IMR-90 (cell line): Measurements from ENCODE around the gene KCNE2. TPM values are rescaled to one million over a fixed set of nuclear protein-coding genes. Genes with fewer than 3 reads are reported as not detected.

Source experiments
- ATAC-seq: fragments of 200-7000 bp; cut with Tn5 transposase; 2 replicates; pipeline ENCODE4 v1.9.1; 2020; ENCODE audit warnings: low read depth, mild to moderate bottlenecking, moderate library complexity
- BruUV-seq: library from RNA; stranded (reverse); fragments of 400-500 nt; replicated peaks from 2 replicates; lab custom pipeline; 2021; lab: Mats Ljungman, UMichigan
- CTCF ChIA-PET: fragments of 300-600 bp; formaldehyde crosslinking; extraction: SDS; loops from one replicate; lab custom pipeline; 2021; ENCODE audit warnings: antibody characterized with exemption; lab: Yijun Ruan, JAX
- POLR2A ChIA-PET: fragments of 300-600 bp; sonication (Branson Sonifier 250); formaldehyde crosslinking; loops from one replicate; lab custom pipeline; 2022; ENCODE audit warnings: antibody characterized with exemption; ENCODE audit not compliant: unreplicated experiment; lab: Charles Lee
- DNase-seq: peaks from one replicate; pipeline ENCODE4 v3.0.0; 2013
- H2AFZ ChIP-seq: replicated peaks from 2 replicates; pipeline ENCODE3; 2013; ENCODE audit warnings: low read length, mild to moderate bottlenecking; ENCODE audit not compliant: poor library complexity
- H2AK5ac ChIP-seq: 2 replicates; pipeline ENCODE4 v1.6.1; 2013; ENCODE audit warnings: low read depth, low read length, inconsistent platforms
- H2AK9ac ChIP-seq: replicated peaks from 2 replicates; pipeline ENCODE3; 2013; ENCODE audit warnings: mild to moderate bottlenecking, low read depth, low read length, moderate library complexity; ENCODE audit not compliant: poor library complexity
- H2BK120ac ChIP-seq: 2 replicates; pipeline ENCODE4 v1.6.1; 2013; ENCODE audit warnings: low read depth, low read length, inconsistent platforms
- H2BK15ac ChIP-seq: 3 replicates; pipeline ENCODE4 v1.6.1; 2013; ENCODE audit warnings: low read depth, low read length, inconsistent platforms
- H2BK20ac ChIP-seq: 2 replicates; pipeline ENCODE4 v1.6.1; 2013; ENCODE audit warnings: low read depth, mild to moderate bottlenecking, inconsistent platforms, low read length, moderate library complexity
- H2BK5ac ChIP-seq: 2 replicates; pipeline ENCODE4 v1.6.1; 2013; ENCODE audit warnings: mild to moderate bottlenecking, low read depth, low read length, inconsistent platforms; ENCODE audit not compliant: poor library complexity, severe bottlenecking
- H3K14ac ChIP-seq: replicated peaks from 2 replicates; pipeline ENCODE4 v1.6.1; 2013; ENCODE audit warnings: low read depth, low read length, inconsistent platforms
- H3K18ac ChIP-seq: 2 replicates; pipeline ENCODE4 v1.6.1; 2013; ENCODE audit warnings: low read depth, low read length, control low read depth
- H3K23ac ChIP-seq: 2 replicates; pipeline ENCODE4 v1.6.1; 2013; ENCODE audit warnings: low read depth, low read length, inconsistent platforms
- H3K27ac ChIP-seq: 2 replicates; pipeline ENCODE4 v1.5.1; 2013; ENCODE audit warnings: mild to moderate bottlenecking, control low read depth, low read length; ENCODE audit not compliant: insufficient read depth
- H3K27me3 ChIP-seq: 2 replicates; pipeline ENCODE4 v1.6.1; 2013; ENCODE audit warnings: low read length; ENCODE audit not compliant: control insufficient read depth, insufficient read depth
- H3K36me3 ChIP-seq: 2 replicates; pipeline ENCODE4 v1.6.1; 2013; ENCODE audit warnings: low read length, mixed read lengths; ENCODE audit not compliant: control insufficient read depth, insufficient read depth
- H3K4ac ChIP-seq: 2 replicates; pipeline ENCODE4 v1.6.1; 2013; ENCODE audit warnings: low read depth, low read length, inconsistent platforms
- H3K4me1 ChIP-seq: 2 replicates; pipeline ENCODE4 v1.6.1; 2013; ENCODE audit warnings: low read length, mixed read lengths; ENCODE audit not compliant: control insufficient read depth, insufficient read depth
- H3K4me2 ChIP-seq: 2 replicates; pipeline ENCODE4 v1.6.1; 2013; ENCODE audit warnings: low read depth, mild to moderate bottlenecking, control low read depth, low read length, moderate library complexity
- H3K4me3 ChIP-seq: 2 replicates; pipeline ENCODE4 v1.5.1; 2013; ENCODE audit warnings: low read depth, mild to moderate bottlenecking, control low read depth, low read length, moderate library complexity; ENCODE audit not compliant: insufficient read depth
- H3K56ac ChIP-seq: 2 replicates; pipeline ENCODE4 v1.6.1; 2013; ENCODE audit warnings: low read length, inconsistent platforms; ENCODE audit not compliant: insufficient read depth; ENCODE audit errors: extremely low read depth
- H3K79me1 ChIP-seq, 2 experiments: 2 replicates each; pipeline ENCODE4 v1.6.1; 2013; ENCODE audit warnings: low read length in 2 of 2, inconsistent platforms in 1 of 2, low read depth in 1 of 2
- H3K9ac ChIP-seq: 2 replicates; pipeline ENCODE4 v1.6.1; 2013; ENCODE audit warnings: low read depth, low read length, control low read depth
- H3K9me1 ChIP-seq: 2 replicates; pipeline ENCODE4 v1.6.1; 2013; ENCODE audit warnings: low read length, inconsistent platforms; ENCODE audit not compliant: insufficient read depth
- H3K9me3 ChIP-seq: 2 replicates; pipeline ENCODE4 v1.6.1; 2013; ENCODE audit warnings: low read length; ENCODE audit not compliant: control insufficient read depth, insufficient read depth
- H4K20me1 ChIP-seq: 2 replicates; pipeline ENCODE4 v1.6.1; 2013; ENCODE audit warnings: low read length, inconsistent platforms; ENCODE audit not compliant: insufficient read depth
- H4K5ac ChIP-seq: 2 replicates; pipeline ENCODE4 v1.6.1; 2013; ENCODE audit warnings: mild to moderate bottlenecking, low read depth, low read length, control low read depth
- H4K8ac ChIP-seq, 2 experiments: 2 replicates each; pipeline ENCODE4 v1.6.1; 2013; ENCODE audit warnings: low read depth in 2 of 2, low read length in 2 of 2, control low read depth in 1 of 2, inconsistent platforms in 1 of 2
- H4K91ac ChIP-seq: 2 replicates; pipeline ENCODE4 v1.6.1; 2013; ENCODE audit warnings: low read depth, low read length, inconsistent platforms; ENCODE audit not compliant: insufficient read depth
- BHLHE40 ChIP-seq: fragments of 150-350 bp; IDR thresholded peaks from 2 replicates; pipeline ENCODE4 v1.6.1; 2016; ENCODE audit warnings: mild to moderate bottlenecking, low read depth, low read length
- CEBPB ChIP-seq: IDR thresholded peaks from 2 replicates; pipeline ENCODE4 v1.6.1; 2012; ENCODE audit warnings: low read depth, low read length, improper control_type of control experiment
- CHD1 ChIP-seq: IDR thresholded peaks from 2 replicates; pipeline ENCODE4 v1.6.1; 2012; ENCODE audit warnings: low read depth, low read length, improper control_type of control experiment
- CTCF ChIP-seq: conservative IDR thresholded peaks from 2 replicates; pipeline ENCODE4 v1.5.1; 2012; ENCODE audit warnings: mild to moderate bottlenecking, low read depth, low read length, improper control_type of control experiment
- ELK1 ChIP-seq: fragments of 150-350 bp; IDR thresholded peaks from 2 replicates; pipeline ENCODE4 v1.6.1; 2016; ENCODE audit warnings: low read depth, mild to moderate bottlenecking, low read length, moderate library complexity, borderline replicate concordance
- FOS ChIP-seq: fragments of 150-350 bp; IDR thresholded peaks from 2 replicates; pipeline ENCODE4 v1.6.1; 2016; ENCODE audit warnings: low read depth, low read length
- MAFK ChIP-seq: IDR thresholded peaks from 2 replicates; pipeline ENCODE4 v1.6.1; 2012; ENCODE audit warnings: low read depth, low read length, improper control_type of control experiment
- MAZ ChIP-seq: IDR thresholded peaks from 2 replicates; pipeline ENCODE4 v1.6.1; 2012; ENCODE audit warnings: low read depth, mild to moderate bottlenecking, low read length, improper control_type of control experiment, moderate library complexity, borderline replicate concordance
- MXI1 ChIP-seq: IDR thresholded peaks from 2 replicates; pipeline ENCODE4 v1.6.1; 2012; ENCODE audit warnings: low read depth, mild to moderate bottlenecking, low read length, moderate library complexity, borderline replicate concordance
- NFE2L2 ChIP-seq: fragments of 150-350 bp; IDR thresholded peaks from 2 replicates; pipeline ENCODE4 v1.6.1; 2016; ENCODE audit warnings: low read depth, mild to moderate bottlenecking, low read length
- POLR2A ChIP-seq: IDR thresholded peaks from 2 replicates; pipeline ENCODE4 v1.6.1; 2012; ENCODE audit warnings: mild to moderate bottlenecking, low read depth, low read length
- RAD21 ChIP-seq: IDR thresholded peaks from 2 replicates; pipeline ENCODE4 v1.6.1; 2012; ENCODE audit warnings: low read length, improper control_type of control experiment
- RCOR1 ChIP-seq: IDR thresholded peaks from 2 replicates; pipeline ENCODE4 v1.6.1; 2012; ENCODE audit warnings: mild to moderate bottlenecking, low read length, improper control_type of control experiment; ENCODE audit not compliant: insufficient replicate concordance
- RFX5 ChIP-seq: IDR thresholded peaks from 2 replicates; pipeline ENCODE4 v1.8.0; 2012; ENCODE audit warnings: low read depth, mild to moderate bottlenecking, low read length, moderate library complexity
- SMC3 ChIP-seq: fragments of 150-350 bp; IDR thresholded peaks from 2 replicates; pipeline ENCODE4 v1.6.1; 2016; ENCODE audit warnings: low read depth, mild to moderate bottlenecking, antibody characterized with exemption, low read length, moderate library complexity
- USF2 ChIP-seq: fragments of 150-350 bp; IDR thresholded peaks from 2 replicates; pipeline ENCODE4 v1.6.1; 2017; ENCODE audit warnings: mild to moderate bottlenecking, antibody characterized with exemption, low read length, low read depth
- WGBS, 2 experiments: methylation state at CpG; one replicate each; pipeline versions ENCODE4 v1.1.5 to v1.1.7; 2013; ENCODE audit warnings: missing lambda C conversion rate in 2 of 2; ENCODE audit not compliant: insufficient read length in 1 of 2; ENCODE audit errors: extremely low coverage in 2 of 2; 5-methylcytosine and 5-hydroxymethylcytosine counted together
- dilution Hi-C: fragments of 300-500 bp; cut with HindIII; formaldehyde crosslinking; loops from one replicate; pipeline ENCODE4 v1.14.3; 2018; ENCODE audit warnings: low sequenced_read_pairs; ENCODE audit not compliant: unreplicated experiment
- in situ Hi-C: fragments of 300-500 bp; cut with MboI; formaldehyde crosslinking; loops from 3 replicates; pipeline ENCODE4 v1.14.3; 2019; ENCODE audit warnings: low sequenced_read_pairs, inconsistent platforms, mixed read lengths
- intact Hi-C: fragments of 100-400 bp; cut with micrococcal nuclease; formaldehyde crosslinking; loops from 2 replicates; pipeline ENCODE4 v1.10.0; 2022
- polyA plus RNA-seq, 3 experiments: library from polyadenylated mRNA; depleted of rRNA; stranded (reverse); fragments of >200 nt; gene quantifications; 2 replicates each; pipeline ENCODE4 v1.2.3, GENCODE V29; 2012; ENCODE audit warnings: low replicate concordance in 1 of 3
- total RNA-seq: library from RNA; depleted of rRNA; stranded (reverse); fragments of >200 nt; gene quantifications from 2 replicates; pipeline ENCODE4 v1.2.3, GENCODE V29; 2012

KCNE2 gene
- total and polyA plus RNA-seq, 2 of the 4 experiments (the other 2 are of a cell fraction), result not detected

- H3K4me1 ChIP-seq, result no peaks in the 10 kb centered on the region
- ChIA-PET CTCF (interaction anchor here (0.5 to 4.1 kb wide), 4 partner anchors 15 to 708 kb away, joined by 3 to 25 read pairs (median 3); no protein-coding TSS in a partner anchor), POLR2A (no interaction called here)
- no TSS peak for BruUV-seq
- no peak for TF ChIP-seq CHD1
- TF ChIP-seq ELK1, result no peak
- TF ChIP-seq NFE2L2, result no peak
- TF ChIP-seq FOS, result no peak
- TF ChIP-seq BHLHE40, result no peak
- TF ChIP-seq USF2, result no peak
- no peak for TF ChIP-seq MXI1
- no peak for TF ChIP-seq MAFK
- TF ChIP-seq RAD21, result no peak
- TF ChIP-seq CTCF, result no peak
- TF ChIP-seq CEBPB, result no peak
- no peak for TF ChIP-seq RFX5
- TF ChIP-seq RCOR1, result no peak
- TF ChIP-seq SMC3, result no peak
- TF ChIP-seq POLR2A, result no peak
- TF ChIP-seq MAZ, result no peak
- no peaks in the 10 kb centered on the region for H3K9me3 ChIP-seq
- H3K56ac ChIP-seq, result no peak overlapping the region
- no peaks in the 10 kb centered on the region for H3K79me1 ChIP-seq
- no peak overlapping the region for H3K4me2 ChIP-seq
- no peak overlapping the region for H2BK120ac ChIP-seq
- no peak overlapping the region for H4K8ac ChIP-seq
- no peak overlapping the region for H2AFZ ChIP-seq
- no peak overlapping the region for H2BK5ac ChIP-seq
- H4K5ac ChIP-seq, result no peak overlapping the region
- ATAC-seq (no peak), DNase-seq (no peak)
- H4K20me1 ChIP-seq, result no peaks in the 10 kb centered on the region
- no peak overlapping the region for H2BK15ac ChIP-seq
- H3K18ac ChIP-seq, result no peak overlapping the region
- no peaks in the 10 kb centered on the region for H3K9me1 ChIP-seq
- H3K27ac ChIP-seq, result no peak overlapping the region
- WGBS, 2 experiments, result no CpG with 5 or more reads among the region's 4 CpGs
- H4K91ac ChIP-seq, result no peak overlapping the region
- H3K14ac ChIP-seq, result no peak overlapping the region
- no peak overlapping the region for H2AK9ac ChIP-seq
- dilution Hi-C loops (no loop called here), intact Hi-C loops (no loop called here), in situ Hi-C loops (no loop called here)
- H3K27me3 ChIP-seq, result peaks cover 22% of the 10 kb centered on the region
- no peak overlapping the region for H3K23ac ChIP-seq
- H3K9ac ChIP-seq, result no peak overlapping the region
- no peak overlapping the region for H2AK5ac ChIP-seq
- H3K4ac ChIP-seq, result no peak overlapping the region
- no peaks in the 10 kb centered on the region for H3K36me3 ChIP-seq
- no peak overlapping the region for H2BK20ac ChIP-seq
- no peak overlapping the region for H3K4me3 ChIP-seq
Measured at GRCh38 chr21:34352556-34352955, 11.2 kb upstream of the KCNE2 start.
